ENCODE data around the gene FRMPD4.

FRMPD4 gene

DNA sequence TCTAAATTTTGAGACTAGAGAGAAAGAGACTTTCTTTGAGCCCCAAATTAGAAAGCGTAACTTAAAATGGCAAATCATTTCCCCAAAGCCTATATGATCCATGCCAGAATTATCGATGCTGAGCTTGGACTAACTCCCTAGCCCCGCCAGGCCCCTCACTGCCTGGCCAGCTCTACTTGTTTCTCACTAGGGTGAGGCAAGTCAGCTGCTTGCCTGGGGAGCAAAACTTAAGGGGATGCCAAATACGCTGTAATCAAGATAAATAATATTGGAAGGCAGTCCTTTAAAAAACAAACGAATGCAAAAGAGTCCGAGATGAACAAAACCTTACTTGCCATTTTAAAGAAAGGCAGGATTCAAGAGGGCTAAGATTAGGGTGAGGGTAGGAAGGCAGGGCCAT is 236.0 kb downstream of the FRMPD4 start:
- no peak for DNase-seq

DNA sequence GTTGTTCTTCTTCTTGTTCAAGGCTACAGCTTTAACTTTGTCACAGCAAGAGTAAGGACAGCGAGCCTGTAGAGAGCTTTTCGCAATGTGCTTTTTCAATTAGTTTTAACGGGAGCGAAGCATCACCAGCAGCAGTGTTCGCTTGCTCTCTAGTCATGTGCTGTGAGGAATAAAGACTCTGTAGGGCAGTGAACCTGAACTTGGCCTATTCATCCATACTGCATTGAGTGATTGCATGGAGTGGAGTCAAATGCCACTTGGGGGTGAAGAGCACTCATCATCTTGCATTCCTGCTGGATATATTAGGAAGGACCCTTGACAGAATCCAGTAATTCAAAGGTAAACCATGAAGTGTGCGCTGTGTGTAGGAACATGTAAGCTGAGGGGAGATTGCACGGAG is 240.0 kb downstream of the FRMPD4 start:
- no peak for DNase-seq

DNA sequence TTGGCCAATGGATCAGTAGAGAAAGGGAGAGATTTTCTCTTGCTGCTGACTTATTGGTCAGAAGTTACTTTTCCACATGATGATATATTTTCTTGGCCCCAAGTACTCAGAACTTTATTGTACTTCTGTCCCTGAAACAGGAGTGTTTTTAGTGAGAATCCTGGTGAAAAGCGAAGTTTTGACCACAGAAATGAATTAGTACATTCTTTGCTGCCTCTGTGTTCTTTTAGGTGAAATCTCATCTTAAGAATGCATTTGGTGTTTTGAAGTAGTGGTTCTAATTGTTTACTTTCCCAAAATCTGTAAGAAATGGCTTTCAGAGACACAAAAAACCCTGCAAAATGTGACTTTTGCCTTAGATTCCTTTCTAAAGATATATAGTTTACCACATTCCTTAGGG is 240.4 kb downstream of the FRMPD4 start:
- DNase-seq = no peak

GRCh38 chrX:12379671-12380070 is 241.4 kb downstream of the FRMPD4 start:
- no peak for DNase-seq

GRCh38 chrX:12383196-12383595 is 244.9 kb downstream of the FRMPD4 start:
- DNase-seq = no peak

GRCh38 chrX:12390301-12390700 is 252.0 kb downstream of the FRMPD4 start:
- DNase-seq = no peak

- no peak for DNase-seq
Observed at GRCh38 chrX:12396584-12396983, 258.3 kb downstream of the FRMPD4 start.

DNA sequence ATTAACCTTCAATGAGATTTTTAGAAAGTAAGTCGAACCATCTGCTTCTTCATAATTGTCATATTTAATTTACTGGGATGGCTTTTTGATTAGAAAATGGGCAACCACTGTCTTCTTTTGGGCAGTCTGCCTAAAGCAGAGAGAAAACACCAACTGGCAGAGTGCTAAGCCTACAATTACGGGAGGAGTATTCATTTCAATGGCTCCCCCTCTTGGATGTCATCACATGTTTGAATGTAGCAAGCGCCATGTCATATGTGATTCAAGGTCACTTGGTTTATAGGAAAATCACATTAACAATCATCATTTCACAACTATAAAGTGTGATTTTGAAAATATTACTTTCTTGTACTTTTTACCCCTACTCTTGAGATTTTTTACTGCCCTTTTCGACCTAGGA is 261.9 kb downstream of the FRMPD4 start:
- DNase-seq = no peak

GRCh38 chrX:12401252-12401651 is 263.0 kb downstream of the FRMPD4 start:
- DNase-seq = no peak

DNA sequence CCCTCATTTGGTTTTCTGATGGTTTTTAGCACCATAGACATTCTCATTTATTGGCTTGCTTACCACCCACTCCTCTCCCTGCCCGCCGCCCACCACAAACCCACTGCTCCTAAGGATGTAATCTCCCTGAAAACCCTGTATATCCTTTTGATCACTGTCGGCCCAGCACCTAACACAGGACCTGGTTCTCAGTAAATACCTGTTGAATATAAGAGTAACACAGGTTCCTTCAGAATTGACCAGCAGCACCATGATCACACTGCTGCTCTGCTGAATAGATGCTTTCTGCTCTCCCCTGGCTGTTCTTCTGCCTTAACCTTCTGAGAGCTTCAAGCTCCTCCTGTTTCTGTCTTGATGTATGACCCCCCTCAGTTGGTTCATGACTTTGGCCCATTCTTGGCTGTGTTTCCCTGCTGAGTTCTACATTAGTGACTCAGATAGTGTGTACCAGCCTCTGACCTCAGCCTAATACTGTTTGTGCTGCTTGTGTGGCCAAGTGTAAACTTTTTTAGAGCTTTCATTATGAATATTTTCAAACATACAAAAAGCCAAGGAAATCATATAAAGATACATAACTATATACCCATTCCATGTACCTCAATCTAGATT is 265.3 kb downstream of the FRMPD4 start:
- DNase-seq = no peak

- DNase-seq = no peak
Observed at GRCh38 chrX:12405306-12405705, 267.0 kb downstream of the FRMPD4 start.

DNA sequence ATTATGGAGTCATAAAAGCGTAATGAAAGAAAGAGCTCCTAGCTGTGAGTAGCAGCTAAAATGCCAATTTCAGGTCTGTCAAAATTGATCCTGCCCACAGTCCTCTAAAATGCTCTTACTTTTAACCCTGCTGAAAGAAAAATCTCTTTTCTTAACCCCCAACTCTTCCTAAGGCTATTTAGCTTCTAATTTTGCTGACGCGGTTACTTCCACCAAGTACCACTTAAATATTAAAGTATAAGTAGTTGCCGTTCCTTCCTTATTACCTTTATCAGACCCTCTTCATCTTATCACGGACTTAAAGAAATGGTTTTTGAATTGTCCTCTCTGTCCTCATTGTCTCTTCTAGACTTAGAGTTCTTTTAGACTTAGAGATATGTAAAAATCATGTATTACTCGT is 272.2 kb downstream of the FRMPD4 start:
- DNase-seq = no peak

- DNase-seq = no peak
Observed at GRCh38 chrX:12411831-12412230, 273.6 kb downstream of the FRMPD4 start.

DNA sequence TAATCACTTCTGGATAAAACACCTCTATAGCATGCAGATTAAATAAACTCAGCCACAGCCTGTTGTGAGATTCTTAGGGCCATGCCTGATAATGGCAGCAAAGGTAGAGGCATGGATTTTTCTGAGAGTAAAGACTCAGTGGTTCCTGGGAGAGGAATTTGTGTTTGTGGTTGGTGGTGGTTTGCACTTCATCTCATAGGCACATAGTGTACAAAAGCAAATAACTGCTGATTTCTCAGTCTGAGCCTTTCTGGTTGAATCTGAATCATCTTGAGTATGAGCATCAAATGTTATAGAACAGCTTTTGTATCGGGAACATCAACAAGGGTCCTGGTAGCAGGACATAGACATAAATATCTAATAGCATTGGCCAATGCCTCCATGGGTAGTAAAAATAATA is 274.3 kb downstream of the FRMPD4 start:
- no peak for DNase-seq

- no peak for DNase-seq
Observed at GRCh38 chrX:12419591-12419990, 281.3 kb downstream of the FRMPD4 start.

DNA sequence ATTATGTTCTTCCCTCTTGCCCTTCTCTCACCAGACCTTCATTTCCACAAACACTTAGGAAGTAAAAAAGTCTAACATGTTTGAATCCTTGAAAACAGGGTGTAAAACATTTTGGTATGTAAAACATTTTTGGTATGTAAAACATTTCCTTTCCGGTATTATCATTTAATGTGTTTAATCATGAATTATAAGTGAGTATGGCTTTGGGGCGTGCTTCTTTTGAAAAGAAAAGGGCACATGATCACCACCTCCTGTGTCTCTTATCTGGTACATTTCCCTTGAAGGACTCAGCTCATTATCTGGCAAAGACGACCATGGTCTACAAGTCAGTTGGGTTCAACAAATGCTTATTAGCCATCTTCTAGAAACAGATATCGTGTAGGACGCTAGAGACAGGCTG is 283.6 kb downstream of the FRMPD4 start:
- no peak for DNase-seq

DNA sequence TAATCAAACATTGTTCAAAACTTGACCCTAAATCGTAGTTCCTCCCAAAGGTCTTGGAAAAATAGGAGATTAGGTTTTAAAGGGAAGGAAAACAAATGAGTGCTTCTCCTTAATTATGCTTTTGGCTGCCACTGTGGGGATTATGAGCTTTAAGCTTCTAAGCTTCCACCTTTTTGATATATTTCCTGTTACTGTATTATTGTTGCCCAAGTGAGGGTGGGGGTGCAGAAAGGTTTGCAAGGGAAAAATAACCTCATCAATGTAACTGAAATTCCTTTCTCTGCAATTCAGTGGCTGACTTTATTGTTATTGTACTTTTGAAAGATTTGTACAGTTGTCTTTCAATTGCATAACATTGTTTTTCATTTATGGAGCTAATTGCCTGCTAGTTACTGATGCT is 285.1 kb downstream of the FRMPD4 start:
- DNase-seq = no peak

DNA sequence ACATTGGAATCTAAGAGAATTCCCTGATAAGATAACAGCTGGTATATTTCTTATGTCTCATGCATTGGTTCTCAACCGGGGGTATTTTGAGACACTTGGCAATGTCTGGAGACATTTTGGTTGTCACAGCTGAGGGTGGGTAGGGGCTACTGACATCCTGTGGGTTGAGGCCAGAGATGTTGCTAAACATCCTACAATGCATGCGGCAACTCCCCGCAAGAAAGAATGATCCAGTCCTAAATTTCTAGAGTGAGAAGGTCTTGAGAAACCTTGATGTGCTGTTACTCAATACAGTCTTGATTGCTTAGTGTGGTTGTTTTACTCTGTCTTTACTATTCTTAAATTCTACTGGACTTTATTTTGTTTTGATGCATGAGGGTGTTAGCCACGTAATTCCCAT is 287.2 kb downstream of the FRMPD4 start:
- DNase-seq = no peak

GRCh38 chrX:12426420-12426819 is 288.1 kb downstream of the FRMPD4 start:
- no peak for DNase-seq

- no peak for DNase-seq
Observed at GRCh38 chrX:12434493-12434892, 296.2 kb downstream of the FRMPD4 start.

GRCh38 chrX:12439416-12439815 is 301.1 kb downstream of the FRMPD4 start:
- no peak for DNase-seq

DNA sequence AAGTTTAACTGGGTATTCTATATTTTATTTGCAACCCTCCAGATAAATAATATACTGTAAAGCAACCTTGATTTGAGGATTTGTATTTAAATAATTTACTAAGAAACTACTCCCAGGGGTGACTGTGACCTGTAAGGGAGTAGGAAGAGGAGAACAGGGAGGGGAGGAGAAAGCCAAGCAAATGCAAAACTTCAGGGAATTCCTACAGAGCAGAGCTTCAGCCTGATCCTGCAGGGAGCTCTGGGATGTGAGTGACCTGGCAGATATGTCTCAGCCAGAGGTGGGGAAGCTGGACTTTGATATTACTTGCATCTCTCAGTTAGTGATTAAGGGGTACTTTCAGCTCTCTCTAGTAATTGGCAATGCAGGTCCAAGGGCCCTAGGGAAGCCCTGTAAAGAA is 302.0 kb downstream of the FRMPD4 start:
- DNase-seq = no peak

GRCh38 chrX:12441381-12442128 is 303.3 kb downstream of the FRMPD4 start:
- no peak for DNase-seq

- DNase-seq = no peak
Observed at GRCh38 chrX:12443534-12444098, 305.3 kb downstream of the FRMPD4 start.
